ENCODE data around the gene MINDY4. TPM values are rescaled to one million over a fixed set of nuclear protein-coding genes. Genes with fewer than 3 reads are reported as not detected.
"Not testable (repeated sequence)": the region's sequence is repeated elsewhere in the genome, so short reads cannot be mapped to it uniquely, and the experiment has no call there.

MINDY4 gene
- total and polyA plus RNA-seq, 8 donors: 8.0 to 56.0 (median 17.4) TPM

DNA sequence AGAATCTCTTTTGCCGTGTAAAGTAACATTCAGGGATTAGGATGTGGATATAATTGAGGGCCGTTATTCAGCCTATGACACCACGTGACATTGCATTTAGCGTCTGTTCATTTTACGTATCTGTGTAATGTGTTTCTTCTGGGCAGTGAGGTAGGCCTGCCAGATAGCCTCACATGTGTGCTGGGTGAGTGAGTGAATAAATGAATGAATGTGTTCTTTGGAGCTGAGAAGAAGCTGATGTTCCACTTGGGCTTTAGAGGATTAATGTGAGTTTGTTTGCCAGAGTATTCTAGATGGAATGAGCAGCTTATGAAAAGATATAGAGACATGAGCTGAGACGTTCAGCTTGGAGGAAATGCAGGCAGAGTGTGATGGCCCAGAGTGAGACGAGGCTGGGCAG, 55.0 kb downstream of the MINDY4 start:
- H3K36me3 ChIP-seq: no peaks in the 10 kb centered on the region
- TF ChIP-seq, protein P1, sequence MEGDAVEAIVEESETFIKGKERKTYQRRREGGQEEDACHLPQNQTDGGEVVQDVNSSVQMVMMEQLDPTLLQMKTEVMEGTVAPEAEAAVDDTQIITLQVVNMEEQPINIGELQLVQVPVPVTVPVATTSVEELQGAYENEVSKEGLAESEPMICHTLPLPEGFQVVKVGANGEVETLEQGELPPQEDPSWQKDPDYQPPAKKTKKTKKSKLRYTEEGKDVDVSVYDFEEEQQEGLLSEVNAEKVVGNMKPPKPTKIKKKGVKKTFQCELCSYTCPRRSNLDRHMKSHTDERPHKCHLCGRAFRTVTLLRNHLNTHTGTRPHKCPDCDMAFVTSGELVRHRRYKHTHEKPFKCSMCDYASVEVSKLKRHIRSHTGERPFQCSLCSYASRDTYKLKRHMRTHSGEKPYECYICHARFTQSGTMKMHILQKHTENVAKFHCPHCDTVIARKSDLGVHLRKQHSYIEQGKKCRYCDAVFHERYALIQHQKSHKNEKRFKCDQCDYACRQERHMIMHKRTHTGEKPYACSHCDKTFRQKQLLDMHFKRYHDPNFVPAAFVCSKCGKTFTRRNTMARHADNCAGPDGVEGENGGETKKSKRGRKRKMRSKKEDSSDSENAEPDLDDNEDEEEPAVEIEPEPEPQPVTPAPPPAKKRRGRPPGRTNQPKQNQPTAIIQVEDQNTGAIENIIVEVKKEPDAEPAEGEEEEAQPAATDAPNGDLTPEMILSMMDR (IDR thresholded peaks at IDR 0.05): no peak
- H3K4me1 ChIP-seq: no peaks in the 10 kb centered on the region
- ATAC-seq (no peak), DNase-seq (no peak)
- no peak overlapping the region for H3K4me3 ChIP-seq
- intact Hi-C loops (cut with DNase I): no loop called here
- H3K27ac ChIP-seq: no peak overlapping the region
- H3K9me3 ChIP-seq: peaks cover 0 to 6% of the 10 kb centered on the region in 2 donors
- H3K27me3 ChIP-seq: no peaks in the 10 kb centered on the region

DNA sequence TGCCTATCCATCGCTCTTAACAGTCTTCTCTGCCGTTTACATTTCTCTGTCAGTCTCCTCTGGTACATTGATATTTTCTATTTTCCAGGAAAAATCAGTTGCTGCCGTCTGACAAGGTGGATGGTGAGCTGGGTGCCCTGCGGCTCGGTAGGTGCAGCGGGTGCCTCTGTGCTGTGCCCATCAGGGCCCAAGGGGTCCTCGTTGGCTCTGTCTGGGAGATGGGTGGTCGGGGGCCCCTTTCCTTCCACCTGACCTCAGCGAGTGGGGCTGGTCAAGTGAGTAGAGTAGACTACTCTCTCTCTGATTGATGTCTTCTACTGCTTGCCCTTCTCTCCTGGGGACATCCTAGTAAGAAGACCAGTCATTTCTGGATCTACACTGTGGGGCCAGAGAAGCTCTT, 57.4 kb downstream of the MINDY4 start:
- Histone ChIP-seq H3K27me3 (no peaks in the 10 kb centered on the region), H3K27ac (no peak overlapping the region), H3K36me3 (peaks cover 0 to 2% of the 10 kb centered on the region in 2 donors), H3K4me1 (no peaks in the 10 kb centered on the region), H3K4me3 (no peak overlapping the region), H3K9me3 (peaks cover 0 to 16% of the 10 kb centered on the region in 2 donors)
- intact Hi-C loops (cut with DNase I): no loop called here
- no peak for ATAC-seq
- no peak for DNase-seq
- TF ChIP-seq, protein P1 (IDR thresholded peaks at IDR 0.05): no peak

DNA sequence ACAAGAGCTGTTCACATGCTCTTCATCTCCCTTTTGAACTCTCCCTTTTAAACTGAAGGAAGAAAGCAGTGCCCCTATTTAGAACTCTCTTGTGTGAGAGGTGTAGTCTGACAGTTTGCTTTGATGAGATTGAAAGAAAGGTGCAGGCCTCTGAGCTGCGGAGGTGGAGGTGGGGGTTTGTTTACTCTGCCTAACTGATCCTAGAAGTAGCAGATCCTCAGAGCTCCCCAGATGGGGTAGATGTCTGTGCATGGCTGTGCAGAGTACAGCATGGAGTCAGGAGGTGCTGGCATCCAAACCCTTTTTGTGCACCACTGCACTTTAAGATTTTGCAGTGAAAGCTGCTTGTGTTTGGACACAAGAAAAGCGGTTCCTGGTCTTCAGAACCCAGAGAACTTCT, 58.3 kb downstream of the MINDY4 start:
- Histone ChIP-seq H3K27me3 (no peaks in the 10 kb centered on the region), H3K9me3 (peaks cover 0 to 25% of the 10 kb centered on the region in 2 donors), H3K27ac (no peak overlapping the region), H3K4me3 (no peak overlapping the region), H3K4me1 (no peaks in the 10 kb centered on the region), H3K36me3 (peaks cover 0 to 11% of the 10 kb centered on the region in 2 donors)
- ATAC-seq: peak; percentile 27
- DNase-seq: no peak
- intact Hi-C loops (cut with DNase I): no loop called here
- TF ChIP-seq, protein P1 (IDR thresholded peaks at IDR 0.05): no peak

DNA sequence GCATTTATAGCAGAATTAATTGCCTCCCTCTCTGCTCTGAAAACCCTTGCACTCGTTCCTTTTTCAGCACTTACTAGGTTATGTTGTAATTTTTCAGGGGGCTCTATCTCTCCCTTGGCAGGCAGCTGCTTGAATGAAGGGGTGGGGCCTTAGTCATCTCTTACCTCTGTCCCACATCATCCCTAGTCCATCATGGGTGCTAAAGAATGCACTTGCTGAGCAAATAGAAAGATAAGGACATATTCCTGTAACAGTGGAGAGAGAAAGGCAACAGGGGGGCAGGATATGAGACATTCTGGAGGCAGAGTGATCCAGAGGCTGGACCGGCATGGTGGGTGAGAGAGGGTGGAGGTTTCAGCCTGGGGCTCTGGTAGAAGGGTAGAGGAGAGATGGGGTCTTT, 60.0 kb downstream of the MINDY4 start:
- ATAC-seq (no peak), DNase-seq (no peak)
- TF ChIP-seq, protein P1 (IDR thresholded peaks at IDR 0.05): no peak
- Histone ChIP-seq H3K4me1 (no peaks in the 10 kb centered on the region), H3K9me3 (peaks cover 0 to 30% of the 10 kb centered on the region in 2 donors), H3K36me3 (peaks cover 0 to 11% of the 10 kb centered on the region in 2 donors), H3K27me3 (no peaks in the 10 kb centered on the region), H3K4me3 (no peak overlapping the region), H3K27ac (no peak overlapping the region)
- intact Hi-C loops (cut with DNase I): no loop called here

DNA sequence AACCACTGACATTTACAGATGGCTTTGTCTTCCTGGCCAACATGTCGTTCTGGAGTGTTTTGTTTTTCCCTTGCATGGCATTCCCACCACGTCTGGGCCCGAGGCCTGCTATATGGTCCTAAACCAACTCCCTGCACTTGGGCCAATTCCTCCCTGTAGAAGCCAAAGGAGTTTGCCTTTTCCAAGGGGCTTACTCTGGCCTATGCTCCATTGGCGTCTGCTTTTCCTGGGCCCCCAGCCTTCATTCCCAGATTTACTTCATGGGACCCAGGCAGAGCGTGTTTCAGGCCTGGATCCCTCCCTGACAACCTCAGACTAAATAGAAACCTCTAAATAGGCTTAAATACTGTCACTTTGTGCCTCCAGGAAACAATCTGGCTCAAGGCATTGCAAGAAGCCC, 60.7 kb downstream of the MINDY4 start:
- Histone ChIP-seq H3K27ac (no peak overlapping the region), H3K9me3 (peaks cover 0 to 30% of the 10 kb centered on the region in 2 donors), H3K27me3 (no peaks in the 10 kb centered on the region), H3K4me3 (no peak overlapping the region), H3K36me3 (peaks cover 0 to 11% of the 10 kb centered on the region in 2 donors), H3K4me1 (no peaks in the 10 kb centered on the region)
- ATAC-seq (no peak), DNase-seq (no peak)
- intact Hi-C loops (cut with DNase I): no loop called here
- TF ChIP-seq, protein P1 (IDR thresholded peaks at IDR 0.05): no peak

DNA sequence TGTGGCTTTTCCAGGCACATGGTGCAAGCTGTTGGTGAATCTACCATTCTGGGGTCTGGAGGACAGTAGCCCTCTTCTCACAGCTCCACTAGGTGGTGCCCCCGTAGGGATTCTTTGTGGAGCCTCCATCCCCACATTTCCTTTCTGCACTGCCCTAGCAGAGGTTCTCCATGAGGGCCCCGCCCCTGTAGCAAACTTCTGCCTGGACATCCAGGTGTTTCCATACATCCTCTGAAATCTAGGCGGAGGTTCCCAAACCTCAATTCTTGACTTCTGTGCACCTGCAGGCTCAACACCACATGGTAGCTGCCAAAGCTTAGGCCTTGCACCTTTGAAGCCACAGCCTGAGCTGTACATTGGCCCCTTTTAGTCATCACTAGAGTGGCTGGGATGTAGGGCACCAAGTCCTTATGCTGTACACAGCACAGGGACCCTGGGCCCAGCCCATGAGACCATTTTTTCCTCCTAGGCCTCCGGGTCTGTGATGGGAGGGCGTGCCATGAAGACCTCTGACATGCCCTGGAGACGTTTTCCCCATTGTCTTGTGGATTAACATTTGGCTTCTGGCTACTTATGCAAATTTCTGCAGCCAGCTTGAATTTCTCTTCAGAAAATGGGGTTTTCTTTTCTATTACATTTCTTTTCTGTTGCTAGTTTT, 62.9 kb downstream of the MINDY4 start:
- intact Hi-C loops (cut with DNase I); DNase-seq; H3K4me3 ChIP-seq; H3K27ac ChIP-seq; H3K27me3 ChIP-seq; ATAC-seq; H3K4me1 ChIP-seq: not testable (repeated sequence)
- H3K36me3 ChIP-seq: peaks cover 0 to 11% of the 10 kb centered on the region in 2 donors
- peaks cover 0 to 30% of the 10 kb centered on the region in 2 donors for H3K9me3 ChIP-seq
